HG03558 (cell line): Measurements from ENCODE around the gene AVPR1B.

Experiments
- ATAC-seq: cut with Tn5 transposase; IDR thresholded peaks from one replicate; pipeline ENCODE4 v1.9.1; 2021; ENCODE audit warnings: moderate number of reproducible peaks; ENCODE audit not compliant: unreplicated experiment; ENCODE audit errors: extremely low read depth

AVPR1B gene

GRCh38 chr1:206117151-206117948 is at the start of gene AVPR1B:
Gene AVPR1B (minus strand): TSS chr1:206117388. CDS start chr1:206116890, 498 bp downstream.
- ATAC-seq, result no peak

- ATAC-seq, result no peak
Measured at GRCh38 chr1:206145771-206146290, 28.6 kb upstream of the AVPR1B start.

GRCh38 chr1:206144605-206145004 is 27.4 kb upstream of the AVPR1B start:
- no peak for ATAC-seq

GRCh38 chr1:206143537-206144172 is 26.5 kb upstream of the AVPR1B start:
- ATAC-seq, result no peak

GRCh38 chr1:206142770-206143169 is 25.6 kb upstream of the AVPR1B start:
- no peak for ATAC-seq

- no peak for ATAC-seq
Measured at GRCh38 chr1:206142011-206142410, 24.8 kb upstream of the AVPR1B start.

GRCh38 chr1:206136241-206136640 is 19.1 kb upstream of the AVPR1B start:
- ATAC-seq, result no peak

GRCh38 chr1:206135248-206135647 is 18.1 kb upstream of the AVPR1B start:
- ATAC-seq, result no peak

GRCh38 chr1:206133751-206134415 is 16.7 kb upstream of the AVPR1B start:
- no peak for ATAC-seq

- no peak for ATAC-seq
Measured at GRCh38 chr1:206131037-206131436, 13.8 kb upstream of the AVPR1B start.

- ATAC-seq, result no peak
Measured at GRCh38 chr1:206128196-206128595, 11.0 kb upstream of the AVPR1B start.

- no peak for ATAC-seq
Measured at GRCh38 chr1:206127336-206127735, 10.1 kb upstream of the AVPR1B start.

GRCh38 chr1:206125346-206125745 is 8.2 kb upstream of the AVPR1B start:
- ATAC-seq, result no peak

- ATAC-seq, result no peak
Measured at GRCh38 chr1:206122686-206123085, 5.5 kb upstream of the AVPR1B start.

- ATAC-seq, result no peak
Measured at GRCh38 chr1:206121269-206121668, 4.1 kb upstream of the AVPR1B start.

- ATAC-seq, result no peak
Measured at GRCh38 chr1:206120406-206120805, 3.2 kb upstream of the AVPR1B start.

GRCh38 chr1:206116873-206117150 is 376 bp downstream of the AVPR1B start:
- ATAC-seq, result no peak

- ATAC-seq, result no peak
Measured at GRCh38 chr1:206116191-206116872, 856 bp downstream of the AVPR1B start.

GRCh38 chr1:206115791-206116190 is 1.4 kb downstream of the AVPR1B start:
- no peak for ATAC-seq

GRCh38 chr1:206114692-206115640 is 2.2 kb downstream of the AVPR1B start:
- ATAC-seq, result no peak
